DMS153 (cell line): ENCODE measurements around the gene EBLN2.

Experiments used
- DNase-seq: peaks from one replicate; lab custom pipeline; 2025; lab: John Stamatoyannopoulos, UW

Gene EBLN2

DNA sequence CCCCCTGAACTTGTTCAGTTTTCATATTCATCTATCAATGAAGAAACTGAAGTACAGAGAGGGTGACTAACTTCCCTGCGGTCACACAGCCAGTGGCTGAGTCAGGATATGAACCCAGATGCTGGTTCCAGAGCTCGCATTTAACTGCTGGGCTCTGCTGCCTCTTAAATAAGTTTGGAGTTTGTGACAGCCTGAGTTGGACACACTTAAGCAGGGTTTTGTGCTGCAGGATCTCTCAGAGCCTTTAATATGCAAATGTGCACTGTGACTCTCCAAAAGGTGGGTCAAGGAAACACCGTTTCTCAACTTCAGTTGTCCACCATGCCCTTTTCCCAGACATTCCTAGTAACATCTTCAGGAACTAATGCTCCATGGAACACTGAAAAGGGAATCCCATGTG lies 45.8 kb downstream of the EBLN2 start:
- DNase-seq = no peak

DNA sequence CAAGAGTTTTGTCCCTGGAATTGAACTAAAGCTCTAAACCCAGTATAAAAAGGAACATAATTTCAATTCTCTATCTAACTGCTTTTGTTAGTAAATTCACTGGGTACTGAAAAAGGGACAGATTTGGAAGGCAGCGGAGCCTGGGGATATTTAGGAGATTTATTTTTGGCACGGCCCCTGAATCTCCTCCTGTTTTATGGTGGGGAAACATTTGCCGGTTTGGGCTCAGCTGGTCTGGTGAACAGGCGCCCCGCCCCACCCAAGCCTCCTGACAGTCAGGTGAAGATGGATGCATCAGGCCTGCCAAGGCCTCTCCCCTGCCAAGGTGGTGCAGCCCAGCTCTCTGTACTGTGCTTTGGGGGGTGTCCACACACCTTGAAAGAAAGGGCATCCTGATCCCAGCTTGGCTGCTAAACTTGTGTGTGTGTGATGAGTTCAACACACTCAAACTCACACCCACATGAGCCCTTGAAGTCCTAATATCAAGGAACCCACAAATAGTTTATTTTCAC lies 46.3 kb downstream of the EBLN2 start:
- DNase-seq = no peak

DNA sequence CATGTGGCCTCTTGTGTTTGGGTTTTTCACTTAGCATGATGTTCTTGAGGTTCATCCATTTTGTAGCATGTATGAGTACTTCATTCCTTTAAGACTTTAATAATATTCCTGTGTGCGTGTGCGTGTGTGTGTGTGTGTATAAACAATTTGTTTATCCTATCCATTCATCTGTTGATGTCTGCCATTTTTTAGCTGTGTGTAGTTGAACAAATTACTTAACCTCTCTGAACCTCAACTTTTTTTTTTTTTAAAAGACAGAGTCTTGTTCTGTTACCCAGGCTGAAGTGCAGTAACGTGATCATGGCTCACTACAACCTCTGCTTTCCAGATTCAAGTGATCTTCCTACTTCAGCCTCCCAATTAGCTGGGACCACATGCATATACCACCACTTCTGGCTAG lies 47.3 kb downstream of the EBLN2 start:
- DNase-seq = no peak

DNA sequence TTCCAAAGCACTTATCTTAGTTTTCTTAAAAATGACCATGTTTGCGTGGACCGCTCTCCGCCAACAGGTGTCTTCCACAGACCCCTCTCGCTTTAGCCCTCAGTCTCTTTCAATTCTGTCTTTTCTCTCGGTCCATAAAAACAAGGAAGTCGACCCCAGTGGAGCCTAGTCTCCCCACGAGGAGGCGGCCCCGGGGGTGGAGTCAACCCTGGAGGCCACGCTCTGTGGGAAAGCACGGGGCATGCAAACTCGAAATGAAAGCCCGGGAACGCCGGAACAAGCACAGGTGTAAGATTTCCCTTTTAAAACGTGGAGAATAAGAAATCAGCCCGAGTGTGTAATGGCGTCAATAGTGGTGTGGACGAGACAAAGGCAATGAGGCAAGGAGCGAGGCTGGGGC lies 49.1 kb downstream of the EBLN2 start:
- no peak for DNase-seq
